SH-SY5Y (cell line): Measurements from ENCODE around the gene TNIP1.

Source experiments
- GATA2 ChIP-seq: IDR thresholded peaks from 2 replicates; pipeline ENCODE4 v1.6.1; 2011; ENCODE audit warnings: mild to moderate bottlenecking, low read depth, low read length
- GATA3 ChIP-seq: IDR thresholded peaks from 2 replicates; pipeline ENCODE4 v1.6.1; 2011; ENCODE audit warnings: low read depth, mild to moderate bottlenecking, low read length, moderate library complexity

TNIP1 gene

GRCh38 chr5:151070449-151070848 is 10.4 kb downstream of the TNIP1 start:
- TF ChIP-seq GATA3 (no peak), GATA2 (no peak)

DNA sequence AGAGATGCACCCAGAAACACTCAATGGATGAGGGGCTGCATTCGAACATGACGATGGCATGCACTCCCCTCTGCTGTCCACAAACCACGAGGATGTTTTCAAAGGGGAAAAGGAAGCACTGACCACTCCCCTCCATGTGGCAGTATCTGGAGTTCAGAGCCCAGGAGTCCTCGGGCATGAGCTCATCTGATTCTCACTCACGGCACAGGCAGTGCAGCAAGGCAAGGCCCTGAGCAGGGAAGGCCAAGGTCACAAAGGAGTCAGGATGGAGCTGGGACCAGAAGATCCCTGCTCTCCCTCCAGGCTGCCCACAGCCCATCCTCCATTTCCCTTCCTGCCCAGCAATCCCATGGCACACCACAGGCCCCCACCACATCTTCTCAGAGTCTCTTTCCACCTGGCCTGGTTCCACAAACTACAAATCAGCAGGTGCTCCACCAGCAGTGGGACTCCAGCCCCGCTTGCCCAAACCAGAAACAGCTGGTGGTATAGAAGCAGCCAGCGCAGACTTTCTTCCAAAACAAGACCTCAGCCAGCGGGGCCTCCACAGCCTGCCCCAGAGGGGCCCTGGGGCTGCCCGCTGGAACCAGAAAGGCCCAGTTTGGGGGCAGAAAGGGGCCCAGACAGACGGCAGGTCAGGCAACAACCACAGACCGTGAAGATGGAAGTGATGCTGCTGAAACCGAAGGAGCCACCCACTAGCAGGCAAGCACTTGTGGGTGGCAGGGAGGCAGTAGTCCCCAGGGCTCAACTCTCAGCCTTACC is 12.2 kb downstream of the TNIP1 start:
- TF ChIP-seq GATA2 (no peak), GATA3 (no peak)

DNA sequence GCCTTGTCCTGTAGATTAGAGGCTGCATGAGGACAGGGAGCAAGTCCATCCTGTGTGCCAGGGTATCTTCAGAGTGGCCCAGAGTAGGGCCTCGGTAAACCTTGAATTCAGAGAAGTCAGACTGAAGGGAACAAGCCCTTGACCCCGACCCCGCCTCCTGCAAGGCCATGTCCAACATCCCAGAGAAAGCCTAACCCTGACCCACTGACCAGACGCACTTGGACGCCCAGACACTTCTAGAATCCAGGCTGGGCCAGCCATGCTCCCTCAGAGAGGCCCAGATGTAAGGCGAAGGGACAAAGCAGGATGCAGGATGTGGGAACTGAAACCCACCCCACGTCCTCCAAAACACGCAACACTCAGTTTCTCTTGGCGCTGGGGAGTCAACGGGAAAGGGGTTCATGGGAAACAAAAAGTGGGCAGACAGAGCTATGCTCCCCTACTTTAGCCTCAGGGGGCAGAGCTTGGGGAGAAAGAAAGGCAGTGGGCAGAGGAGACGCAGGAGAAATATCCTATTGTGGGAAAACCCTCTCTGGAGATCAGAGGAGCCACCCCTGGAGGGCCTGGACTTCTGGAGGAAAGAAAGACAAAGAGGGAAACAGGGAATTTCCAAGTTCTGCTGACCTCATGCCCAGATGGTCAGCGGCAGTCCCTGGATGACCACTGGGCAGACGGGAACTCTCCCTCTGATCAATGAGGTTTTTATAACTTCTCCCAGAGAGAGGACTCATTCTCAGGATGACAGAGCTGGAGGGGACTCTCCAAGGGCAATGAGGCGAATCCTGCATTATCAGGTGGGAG is 13.0 kb downstream of the TNIP1 start:
- TF ChIP-seq GATA3 (no peak), GATA2 (no peak)

GRCh38 chr5:151066920-151067319 is 13.9 kb downstream of the TNIP1 start:
- TF ChIP-seq GATA2 (no peak), GATA3 (no peak)

DNA sequence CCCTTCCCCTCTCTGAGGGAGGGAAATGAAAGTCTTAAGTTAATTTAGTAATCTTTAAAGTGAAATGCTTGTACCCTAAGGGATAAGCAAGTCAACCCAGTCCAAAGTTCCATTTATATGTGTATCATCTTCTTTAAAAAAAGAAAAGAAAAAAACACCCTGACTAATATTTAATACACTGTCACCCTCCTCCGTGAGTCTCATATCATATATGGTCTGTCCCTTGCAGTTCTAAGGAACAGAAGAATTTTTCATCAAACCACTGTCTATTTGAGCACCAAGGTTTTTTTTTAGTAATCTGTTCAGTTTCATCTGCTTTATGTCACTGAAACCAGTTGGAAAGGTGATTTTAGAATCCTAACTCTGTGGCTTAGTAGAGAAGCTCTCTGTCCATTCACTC is 15.2 kb downstream of the TNIP1 start:
- TF ChIP-seq GATA3 = no peak
- no peak for TF ChIP-seq GATA2

- TF ChIP-seq GATA2 (no peak), GATA3 (no peak)
These were observed 15.8 kb downstream of the TNIP1 start for GRCh38 chr5:151064916-151065499.

GRCh38 chr5:151063142-151063989 is 17.5 kb downstream of the TNIP1 start:
- TF ChIP-seq GATA2 = no peak
- TF ChIP-seq GATA3 = no peak

GRCh38 chr5:151062405-151063141 is 18.3 kb downstream of the TNIP1 start:
- TF ChIP-seq GATA3 = no peak
- no peak for TF ChIP-seq GATA2

- no peak for TF ChIP-seq GATA2
- no peak for TF ChIP-seq GATA3
These were observed 20.1 kb downstream of the TNIP1 start for GRCh38 chr5:151060742-151061141.

DNA sequence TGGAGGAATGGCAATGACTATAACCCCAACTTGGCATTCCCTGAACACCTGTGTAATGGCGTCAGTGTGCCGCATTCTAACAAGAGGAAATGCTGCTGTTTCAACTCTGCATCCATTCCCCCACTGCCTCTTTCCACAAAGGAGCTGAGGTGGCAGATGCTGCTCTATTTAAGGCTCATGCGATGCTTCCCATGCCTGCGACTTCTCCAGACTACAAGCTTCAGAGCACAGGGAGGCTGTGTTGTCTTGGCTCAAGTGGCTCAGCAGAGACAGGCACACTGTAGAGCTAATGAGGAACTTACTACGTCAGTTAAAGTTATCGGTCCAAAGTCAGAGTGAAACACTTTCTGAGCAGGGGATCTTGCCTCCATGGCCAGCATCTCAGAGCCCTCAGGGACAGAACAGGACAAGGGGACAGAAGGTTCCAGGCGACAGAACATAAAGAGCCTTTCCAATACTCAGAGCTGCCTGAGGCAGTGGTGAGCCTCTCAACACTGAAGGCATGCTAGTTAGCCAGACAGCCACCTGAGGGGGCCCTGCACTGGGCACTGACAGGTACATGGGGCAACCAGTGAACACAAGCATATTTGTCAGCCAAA is 21.8 kb downstream of the TNIP1 start:
- TF ChIP-seq GATA2 (no peak), GATA3 (no peak)

GRCh38 chr5:151058301-151058700 is 22.5 kb downstream of the TNIP1 start:
- no peak for TF ChIP-seq GATA2

DNA sequence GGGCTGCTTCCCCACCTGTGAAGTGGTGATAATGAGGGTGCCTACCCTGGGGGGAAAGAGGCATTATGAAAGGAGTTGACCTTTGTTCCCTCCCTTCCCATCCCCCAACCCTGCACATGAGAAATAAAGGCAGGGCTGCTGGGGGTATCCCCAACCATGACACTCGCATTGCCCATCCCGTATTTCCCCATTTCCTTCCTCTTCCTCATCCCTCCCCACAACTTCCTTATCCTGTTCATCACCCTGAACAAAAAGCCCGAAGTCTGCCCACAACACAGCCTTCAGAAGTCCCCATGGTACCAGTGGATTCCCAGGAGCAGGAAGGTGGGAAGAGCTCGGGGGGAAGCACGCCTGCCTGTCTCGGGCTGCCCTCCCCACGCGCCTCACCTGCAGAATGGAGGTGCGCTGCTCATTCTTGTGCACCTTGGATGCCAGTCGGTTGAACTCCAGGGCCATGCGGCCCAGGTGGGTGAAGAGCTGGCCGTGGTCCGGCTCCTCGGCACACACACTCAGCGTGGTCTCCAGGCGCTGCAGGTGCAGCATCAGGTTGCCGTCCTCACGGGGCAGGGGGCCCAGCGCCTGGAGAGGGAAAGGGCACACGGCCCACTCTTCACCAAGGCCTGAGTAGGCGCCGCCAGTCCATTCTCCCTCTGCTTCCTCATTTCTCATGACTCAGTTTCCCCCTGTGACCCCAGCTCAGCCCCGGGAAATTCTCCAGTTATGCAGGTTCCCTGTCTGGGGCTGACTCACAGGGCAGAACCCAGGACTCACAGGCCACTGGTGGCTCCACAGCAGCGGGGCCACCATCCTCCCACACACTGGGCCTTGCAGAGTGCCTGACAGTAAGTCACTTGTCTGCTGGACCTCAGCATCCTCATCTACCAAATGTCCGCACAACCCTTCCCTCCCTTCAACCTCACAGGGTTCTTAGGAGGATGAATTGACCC is 24.2 kb downstream of the TNIP1 start:
- TF ChIP-seq GATA3 (no peak), GATA2 (no peak)
